Omental fat pad (tissue), 4 donors: ENCODE results near the gene NOTCH1. TPM values are rescaled to one million over a fixed set of nuclear protein-coding genes. Genes with fewer than 3 reads are reported as not detected.
"Not testable (repeated sequence)": the region's sequence is repeated elsewhere in the genome, so short reads cannot be mapped to it uniquely, and the experiment has no call there.

Experiments
- ATAC-seq: fragments of 150-250 bp; one replicate; pipeline ENCODE4 v1.9.1; 2016; ENCODE audit warnings: mild to moderate bottlenecking, moderate library complexity; ENCODE audit not compliant: low FRiP score
- DNase-seq: peaks from one replicate; pipeline ENCODE4 v3.0.0-alpha.2; 2019; ENCODE audit warnings: low spot score
- CTCF ChIP-seq, 3 donors: fragments of 450-650 bp; IDR thresholded peaks; one replicate each; pipeline ENCODE4 v1.5.1; 2016 to 2017; ENCODE audit warnings: antibody characterized with exemption in 3 of 3, mild to moderate bottlenecking in 3 of 3, moderate library complexity in 2 of 3
- total RNA-seq, 4 donors: library from RNA; depleted of rRNA; stranded (reverse); fragments of >200 nt; gene quantifications; one replicate each; pipeline ENCODE4 v1.1.0, GENCODE V29; 2016

NOTCH1 gene
- total RNA-seq, 4 donors from 2014 or later: 10.4 to 61.8 (median 55.1) TPM

GRCh38 chr9:136584401-136584932 lies 38.6 kb upstream of the NOTCH1 start:
- DNase-seq (no peak), ATAC-seq (no peak)
- TF ChIP-seq CTCF (IDR thresholded peaks at IDR 0.05): no peak

DNA sequence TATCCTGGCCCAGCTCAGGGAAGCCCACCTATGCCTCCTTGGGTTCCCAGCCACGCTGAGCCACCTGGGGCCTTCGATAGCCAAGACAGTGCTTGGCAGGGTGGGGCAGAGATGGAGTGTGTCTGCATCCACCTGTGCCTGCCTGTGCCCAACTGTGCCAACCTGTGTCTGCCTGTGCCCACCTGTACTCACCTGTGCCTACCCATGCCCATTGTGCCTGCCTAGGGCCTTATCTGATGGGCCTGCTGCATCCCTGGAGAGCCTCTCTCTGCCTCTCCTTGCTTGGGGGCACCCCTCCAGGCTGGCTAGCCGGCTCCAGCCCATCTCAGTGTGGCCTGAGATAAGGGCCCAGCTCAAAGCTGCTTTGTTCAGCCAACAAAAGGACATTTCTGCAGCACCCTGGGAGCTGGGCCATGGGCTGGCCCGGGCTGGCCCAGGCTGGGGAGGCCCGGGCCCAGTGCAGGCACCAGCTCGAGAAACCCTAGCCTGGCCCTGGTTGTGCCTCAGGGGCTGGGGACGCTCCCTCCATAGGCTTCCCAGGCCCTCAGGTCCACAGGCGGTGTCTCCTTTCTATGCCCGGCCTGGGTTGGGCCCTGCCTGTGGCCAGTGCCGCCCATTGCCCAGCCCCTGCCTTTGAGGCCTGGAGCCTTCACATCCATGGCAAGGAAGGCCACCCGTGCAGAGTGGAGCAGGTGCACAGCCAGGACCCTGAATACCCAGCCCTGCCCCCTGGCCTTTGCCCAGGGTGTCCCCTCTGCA lies 37.3 kb upstream of the NOTCH1 start:
- TF ChIP-seq CTCF (IDR thresholded peaks at IDR 0.05): no peak
- ATAC-seq: no peak

GRCh38 chr9:136581614-136582447 lies 36.0 kb upstream of the NOTCH1 start:
- no peak for DNase-seq
- ATAC-seq: no peak
- no peak for TF ChIP-seq CTCF (IDR thresholded peaks at IDR 0.05)

More for the DNA sequence above, 37.3 kb upstream of the NOTCH1 start:
- DNase-seq: no peak

GRCh38 chr9:136579650-136580219 lies 33.9 kb upstream of the NOTCH1 start:
- DNase-seq, ATAC-seq: not testable (repeated sequence)

GRCh38 chr9:136578915-136579649 lies 33.2 kb upstream of the NOTCH1 start:
- DNase-seq: no peak
- no peak for ATAC-seq
- no peak for TF ChIP-seq CTCF (IDR thresholded peaks at IDR 0.05)

GRCh38 chr9:136578626-136578914 lies 32.7 kb upstream of the NOTCH1 start:
- DNase-seq (no peak), ATAC-seq (no peak)
- TF ChIP-seq CTCF (IDR thresholded peaks at IDR 0.05): no peak
